GM12891 (cell line): ENCODE measurements around the gene RAD23A.
A peak's percentile ranks its signal among the peaks of the same experiment; 100 is the strongest.

ENCODE experiments used
- DNase-seq: peaks from one replicate; pipeline ENCODE4 v3.0.0; 2011; ENCODE audit warnings: low spot score; ENCODE audit not compliant: insufficient read length
- FAIRE-seq: peaks from 2 replicates; lab custom pipeline; 2011; peaks lifted over from hg19 to GRCh38; lab: Jason Lieb, UNC
- PAX5 ChIP-seq: IDR thresholded peaks from 2 replicates; pipeline ENCODE4 v1.6.1; 2011; ENCODE audit warnings: low read length, moderate library complexity, mild to moderate bottlenecking; ENCODE audit not compliant: insufficient read depth, severe bottlenecking
- POLR2A ChIP-seq: IDR thresholded peaks from 2 replicates; pipeline ENCODE4 v1.6.1; 2011; ENCODE audit warnings: low read depth, low read length, control low read depth
- POLR2AphosphoS5 ChIP-seq: IDR thresholded peaks from 2 replicates; pipeline ENCODE4 v1.6.1; 2011; ENCODE audit warnings: low read depth, low read length, control low read depth
- POU2F2 ChIP-seq: IDR thresholded peaks from 2 replicates; pipeline ENCODE4 v1.6.1; 2011; ENCODE audit warnings: low read depth, mild to moderate bottlenecking, control low read depth, low read length, moderate library complexity
- SPI1 ChIP-seq: IDR thresholded peaks from 2 replicates; pipeline ENCODE4 v1.6.1; 2011; ENCODE audit warnings: low read depth, low read length, control low read depth
- TAF1 ChIP-seq: IDR thresholded peaks from 2 replicates; pipeline ENCODE4 v1.6.1; 2011; ENCODE audit warnings: low read depth, low read length, control low read depth

The RAD23A gene

DNA sequence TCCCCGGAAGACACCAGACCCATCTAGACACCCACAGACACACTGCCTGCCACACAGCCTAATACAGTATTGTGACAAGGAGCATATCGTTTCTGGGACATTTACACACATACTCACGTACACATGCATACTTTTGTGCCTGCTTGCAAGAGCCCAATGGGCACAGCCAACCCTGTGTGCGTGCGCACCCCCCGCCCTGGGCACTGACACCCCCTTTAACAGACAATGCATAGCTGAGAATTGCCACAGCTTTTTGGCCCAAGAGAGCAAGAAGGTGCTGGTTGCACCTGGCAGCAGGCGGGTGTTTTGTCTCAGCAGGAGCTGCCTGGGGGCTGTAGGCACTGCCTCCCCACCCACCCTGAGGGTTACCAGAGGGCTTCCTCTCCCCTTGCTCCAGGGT is 47.9 kb downstream of the RAD23A start:
- DNase-seq (no peak), FAIRE-seq (no peak)
- TF ChIP-seq TAF1 = no peak
- TF ChIP-seq POLR2A = no peak
- no peak for TF ChIP-seq PAX5
- no peak for TF ChIP-seq POU2F2
- TF ChIP-seq SPI1 = no peak
- no peak for TF ChIP-seq POLR2AphosphoS5

DNA sequence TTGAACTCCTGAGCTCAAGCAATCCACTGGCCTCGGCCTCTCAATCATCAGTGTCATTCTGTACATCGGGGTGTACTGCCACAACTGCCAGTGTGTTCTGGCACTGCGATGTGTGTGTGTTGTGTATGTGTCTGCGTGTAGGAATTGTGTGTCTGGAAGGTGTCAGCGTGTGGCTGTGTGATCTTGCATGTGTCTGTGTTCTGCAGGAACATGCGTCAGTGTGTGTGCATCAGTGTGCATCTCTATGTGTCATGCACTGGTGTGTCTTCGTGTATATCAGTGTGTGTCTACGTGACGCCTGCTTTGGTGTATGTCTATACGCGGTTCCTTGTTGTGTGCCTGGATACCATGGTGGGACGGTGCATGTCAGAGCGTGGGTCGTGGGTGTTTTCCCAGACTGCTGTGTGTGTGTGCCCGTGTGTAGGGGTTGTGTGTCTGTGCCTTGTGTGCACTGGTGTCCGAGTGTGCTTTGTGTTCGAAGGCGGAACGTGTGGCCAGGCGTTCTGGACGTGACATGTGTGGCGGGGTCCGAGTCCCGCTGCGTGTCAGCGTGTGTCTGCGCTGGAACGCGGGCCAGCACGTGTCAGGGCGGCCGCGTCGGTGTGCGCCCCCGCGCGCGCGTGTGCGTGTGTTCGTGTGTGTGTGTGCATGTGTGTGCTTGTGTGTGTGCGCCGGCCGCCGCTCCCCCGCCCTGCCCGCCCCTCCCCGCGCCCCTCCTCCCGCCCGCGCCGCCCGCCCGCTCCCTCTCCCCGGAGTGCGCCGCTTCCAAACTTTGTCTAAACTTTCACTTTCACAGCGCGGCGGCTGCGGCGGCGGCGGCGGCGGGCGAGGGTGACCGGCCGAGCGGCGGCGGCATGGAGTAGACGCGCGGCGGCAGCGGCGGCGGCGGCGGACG is 49.3 kb downstream of the RAD23A start, which contains the start of gene NFIX:
NFIX (plus strand) TSS at position 775 of the 895 bp plus-strand sequence. CDS start 363 bp downstream, outside the sequence.
- FAIRE-seq (peak; percentile 91), DNase-seq (peak; percentile 71)
- TF ChIP-seq POLR2AphosphoS5 (no peak), POU2F2 (no peak), TAF1 (no peak), POLR2A (no peak), PAX5 (no peak), SPI1 (no peak)

DNA sequence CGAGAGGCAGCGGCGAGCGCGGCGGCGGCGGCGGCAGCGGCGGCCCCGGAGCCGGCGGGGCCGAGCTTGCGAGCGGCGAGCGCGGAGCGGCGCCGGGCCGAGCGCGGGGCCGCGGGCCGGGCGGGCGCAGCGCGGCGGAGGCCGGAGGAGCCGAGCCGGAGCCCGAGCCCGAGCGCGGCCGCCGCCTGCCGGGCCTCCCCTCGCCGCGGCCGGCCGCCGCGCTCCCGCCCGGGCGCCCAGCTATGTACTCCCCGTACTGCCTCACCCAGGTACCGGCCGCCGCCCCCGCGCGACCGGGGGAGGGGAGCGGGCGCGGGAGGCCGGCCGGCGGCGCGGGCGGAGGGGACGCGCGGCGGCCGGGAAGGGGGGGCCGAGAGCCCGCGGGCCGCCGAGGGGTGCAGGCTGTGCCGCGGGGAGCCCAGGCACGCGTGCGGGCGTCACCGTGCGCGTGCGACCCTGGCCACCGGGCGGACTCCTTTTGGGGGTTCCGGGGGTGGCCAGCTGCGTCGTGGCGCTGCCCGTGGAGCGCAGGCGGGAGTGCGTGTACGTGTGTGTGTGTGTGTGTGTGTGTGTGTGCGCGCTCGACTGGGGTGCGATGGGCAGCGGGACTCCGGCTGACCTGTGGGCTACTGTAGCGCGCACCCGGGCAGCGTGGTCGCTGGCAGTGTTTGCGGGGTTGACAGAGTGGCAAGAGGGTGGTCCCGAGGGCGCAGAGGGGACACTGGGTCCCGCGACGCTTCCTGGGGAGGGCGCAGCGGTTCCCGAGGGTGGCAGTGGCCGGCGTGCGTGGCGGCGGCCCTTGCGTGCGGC is 50.1 kb downstream of the RAD23A start:
- TF ChIP-seq POLR2A (no peak), TAF1 (no peak), POLR2AphosphoS5 (no peak), PAX5 (no peak), POU2F2 (no peak), SPI1 (no peak)
- DNase-seq = peak; percentile 71
- no peak for FAIRE-seq

DNA sequence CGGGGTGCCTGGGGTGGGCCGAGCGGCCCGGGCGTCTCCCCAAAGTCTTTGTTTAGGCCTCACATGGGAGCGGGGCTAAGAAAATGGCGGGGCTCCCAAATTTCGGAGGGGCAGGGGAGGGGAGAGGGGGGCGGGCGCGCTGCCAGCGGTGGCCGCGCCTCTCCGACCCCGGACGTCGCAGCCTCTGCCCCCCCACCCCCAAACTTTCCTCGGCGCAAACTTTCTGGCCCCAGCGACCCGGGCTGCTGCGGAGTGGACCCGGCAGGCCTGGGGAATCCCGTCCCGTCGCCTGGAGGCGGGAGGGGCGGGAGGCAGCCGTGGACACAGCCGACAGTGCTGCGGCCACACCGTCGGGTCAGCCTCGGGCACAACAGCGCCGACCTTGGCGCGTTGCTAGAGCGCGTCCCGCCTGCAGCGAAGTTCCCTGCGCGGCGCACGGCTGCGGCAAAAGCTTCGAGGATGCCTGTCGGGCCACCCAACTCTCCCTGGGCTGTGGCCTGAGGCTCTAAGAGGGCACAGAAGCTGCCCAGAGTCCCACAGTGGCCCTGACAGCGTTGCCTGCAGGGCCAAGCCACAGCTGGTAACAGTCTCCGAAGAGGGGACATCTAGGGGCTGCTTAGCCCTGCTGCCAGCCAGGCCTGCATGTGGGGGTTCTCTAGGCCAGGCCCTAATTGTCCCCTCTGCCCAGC is 50.9 kb downstream of the RAD23A start:
- TF ChIP-seq POU2F2 (no peak), PAX5 (no peak), SPI1 (no peak), POLR2AphosphoS5 (no peak), POLR2A (no peak), TAF1 (no peak)
- FAIRE-seq (no peak), DNase-seq (no peak)

- DNase-seq (no peak), FAIRE-seq (no peak)
- TF ChIP-seq TAF1 (no peak), POU2F2 (no peak), SPI1 (no peak), POLR2A (no peak), POLR2AphosphoS5 (no peak), PAX5 (no peak)
Observed at GRCh38 chr19:12997179-12997966, 51.7 kb downstream of the RAD23A start.

DNA sequence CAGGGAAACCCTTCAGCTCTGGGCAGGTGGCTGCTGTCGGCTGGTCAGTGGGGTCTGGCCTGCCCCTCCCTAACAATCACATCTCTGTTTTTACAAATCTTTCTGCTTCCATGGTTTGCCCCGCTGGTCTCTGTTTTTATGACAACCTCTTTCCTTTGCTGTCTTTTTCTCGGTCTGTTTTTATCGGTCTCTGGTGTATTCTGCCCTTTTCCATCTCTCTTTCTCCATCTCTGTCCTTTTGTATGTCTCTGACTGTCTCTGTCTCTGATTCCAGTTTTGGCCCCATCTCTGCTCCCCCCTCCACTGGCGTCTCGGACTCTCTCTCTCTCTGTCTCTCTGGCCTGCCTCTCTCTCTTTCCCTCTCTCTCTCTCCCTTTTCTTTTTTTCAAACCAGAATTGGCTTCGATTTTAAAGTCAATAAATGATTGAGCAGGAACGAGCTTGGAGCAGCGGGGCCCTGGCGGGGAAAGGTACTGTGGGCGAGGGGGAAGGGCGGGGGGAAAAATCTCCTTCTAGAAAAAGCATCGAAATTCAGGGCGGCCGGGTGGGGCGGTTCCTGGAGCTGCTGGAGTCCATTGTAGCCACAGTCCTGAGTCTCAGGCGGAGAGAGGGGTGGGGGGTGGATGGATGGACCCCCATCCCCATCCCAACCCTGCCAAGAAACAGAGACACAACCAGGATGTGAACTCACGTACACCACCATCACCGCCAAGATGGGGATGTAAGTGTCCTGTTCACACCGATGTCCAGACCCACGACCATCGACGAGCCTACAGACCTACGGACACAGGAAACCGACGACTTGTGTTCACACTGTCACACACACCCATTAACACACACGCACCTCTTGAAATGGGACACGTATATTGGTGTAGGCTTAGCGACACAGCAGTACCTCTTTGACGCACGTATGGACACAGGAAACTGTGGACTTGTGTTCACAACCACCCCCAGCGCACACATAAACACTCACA is 52.6 kb downstream of the RAD23A start:
- DNase-seq (no peak), FAIRE-seq (no peak)
- no peak for TF ChIP-seq POLR2A

GRCh38 chr19:13001166-13001501 is 55.5 kb downstream of the RAD23A start:
- no peak for DNase-seq
- TF ChIP-seq PAX5 (no peak), TAF1 (no peak), POLR2AphosphoS5 (no peak), POU2F2 (no peak), SPI1 (no peak), POLR2A (no peak)
- no peak for FAIRE-seq
